Measurements from ENCODE around the gene STK11IP.
A peak's percentile ranks its signal among the peaks of the same experiment; 100 is the strongest.

STK11IP gene

GRCh38 chr2:219560037-219560892, 37.4 kb upstream of the STK11IP start:
- TF ChIP-seq CTCF (IDR thresholded peaks at IDR 0.05; ENCODE audit: extremely low read depth, missing control alignments): peak; percentile 56
- peak; percentile 77 for DNase-seq (ENCODE audit: low spot score)

DNA sequence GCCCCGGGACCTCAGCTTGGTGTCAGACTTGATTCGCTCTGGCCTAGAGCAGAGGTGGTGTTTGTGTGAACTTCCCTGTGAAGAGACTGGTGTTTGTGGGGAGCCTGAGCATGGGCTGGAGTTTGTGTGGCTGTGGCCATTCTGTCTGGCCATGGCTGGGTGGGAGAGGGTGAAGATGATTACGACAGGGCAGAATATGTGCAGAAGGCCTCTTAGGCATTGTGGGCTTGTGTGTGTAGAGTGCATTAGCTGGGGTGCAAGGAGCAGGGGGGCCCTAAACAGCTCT, 36.8 kb upstream of the STK11IP start:
- no peak for TF ChIP-seq CTCF (IDR thresholded peaks at IDR 0.05; ENCODE audit: extremely low read depth, missing control alignments)
- no peak for DNase-seq (ENCODE audit: low spot score)

DNA sequence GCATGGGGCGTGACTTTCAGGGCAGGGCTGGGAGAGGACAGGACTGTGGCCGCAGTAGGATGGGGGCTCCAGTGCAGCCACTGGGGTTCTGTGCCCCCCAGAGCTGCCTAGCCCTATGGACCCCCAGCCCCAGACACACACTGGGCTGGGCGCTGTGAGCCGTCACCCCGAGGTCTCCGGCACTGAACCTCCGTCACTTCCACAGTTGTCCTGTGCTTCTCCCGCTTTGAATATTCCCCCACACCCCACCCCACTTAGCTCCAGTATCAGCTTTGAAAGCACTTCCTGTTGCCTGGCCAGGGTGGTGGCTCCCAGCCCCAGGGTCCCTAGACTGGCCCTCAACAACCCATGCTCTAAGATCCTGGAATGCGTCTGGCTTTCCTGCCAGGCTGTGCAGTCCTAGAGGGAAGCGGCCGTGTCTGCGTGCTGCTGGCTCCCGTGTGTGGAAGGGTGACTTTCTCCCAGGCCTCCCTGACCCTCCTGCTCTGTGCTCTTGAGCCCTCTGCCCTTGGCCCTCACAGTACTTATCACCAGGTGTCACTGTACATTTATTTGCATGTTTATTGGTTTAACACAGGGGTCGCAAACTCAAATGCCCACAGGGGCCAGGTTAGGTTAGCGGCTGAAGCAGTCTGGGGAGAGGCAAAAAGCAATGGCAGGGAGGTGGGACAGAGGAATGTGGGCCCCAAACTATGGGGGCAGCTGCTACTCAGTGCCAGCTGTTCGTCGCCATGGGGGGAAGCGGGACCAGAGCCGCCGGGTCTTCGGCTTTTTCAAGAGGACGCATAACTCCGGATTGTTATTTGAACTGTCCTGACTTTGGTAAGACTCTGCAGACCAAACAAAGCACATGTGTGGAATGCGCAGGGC, 36.2 kb upstream of the STK11IP start:
- DNase-seq (ENCODE audit: low spot score): no peak
- no peak for TF ChIP-seq CTCF (IDR thresholded peaks at IDR 0.05; ENCODE audit: extremely low read depth, missing control alignments)

GRCh38 chr2:219562049-219563020, 35.3 kb upstream of the STK11IP start:
- no peak for TF ChIP-seq CTCF (IDR thresholded peaks at IDR 0.05; ENCODE audit: extremely low read depth, missing control alignments)
- DNase-seq (ENCODE audit: low spot score): no peak

GRCh38 chr2:219563271-219563928, 34.3 kb upstream of the STK11IP start:
- no peak for DNase-seq (ENCODE audit: low spot score)
- TF ChIP-seq CTCF (IDR thresholded peaks at IDR 0.05; ENCODE audit: extremely low read depth, missing control alignments): no peak

DNA sequence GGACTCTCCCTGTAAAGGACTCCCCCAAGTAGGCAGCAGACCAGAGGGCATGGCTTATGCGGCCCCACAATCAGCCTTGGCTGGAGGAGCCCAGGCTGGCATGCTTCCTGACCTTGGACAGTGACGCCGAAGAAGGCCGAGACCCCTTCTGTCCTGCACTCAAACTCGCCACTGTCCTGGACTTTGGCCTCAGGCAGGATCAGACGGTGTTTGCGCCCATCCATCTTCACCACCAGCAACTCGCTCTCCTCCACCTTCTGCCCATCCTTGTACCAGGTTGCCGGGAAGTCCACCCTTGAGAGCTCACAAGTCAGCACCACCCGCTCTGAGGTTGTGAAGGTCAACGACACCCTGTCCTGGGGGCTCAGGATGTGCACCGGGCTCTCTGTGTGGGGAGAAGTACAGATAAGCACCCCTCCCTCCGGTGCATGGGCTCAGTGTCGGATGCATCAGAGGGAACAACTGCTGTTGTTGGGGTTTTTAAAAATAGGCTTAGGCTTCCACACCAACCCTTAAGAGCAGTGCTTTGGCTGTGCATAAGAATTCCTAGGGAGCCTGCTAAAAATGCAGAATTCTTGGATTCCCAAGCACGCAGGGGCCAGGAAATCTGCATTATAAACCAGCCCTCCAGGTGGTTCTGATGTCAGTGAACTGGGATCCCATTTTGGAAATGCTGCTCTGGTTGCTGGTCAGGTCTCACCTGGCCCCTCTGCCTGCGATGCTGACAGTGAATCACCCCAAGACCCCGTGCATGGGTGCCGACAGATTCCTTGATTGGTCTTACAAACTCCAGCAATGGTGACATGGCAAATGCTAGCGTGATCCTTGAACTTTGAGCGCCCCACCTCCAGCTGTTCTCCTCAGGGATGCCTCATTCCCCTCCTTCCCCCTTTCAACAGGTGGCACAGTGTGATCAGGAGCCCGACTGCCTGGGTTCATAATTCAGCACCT, 32.3 kb upstream of the STK11IP start:
- TF ChIP-seq CTCF (IDR thresholded peaks at IDR 0.05; ENCODE audit: extremely low read depth, missing control alignments): no peak
- DNase-seq (ENCODE audit: low spot score): no peak

All from GM20000 (cell line).